Lower leg skin (tissue), 4 donors: ENCODE measurements around the gene BLM. TPM values are rescaled to one million over a fixed set of nuclear protein-coding genes. Genes with fewer than 3 reads are reported as not detected.
"Not testable (repeated sequence)": the region's sequence is repeated elsewhere in the genome, so short reads cannot be mapped to it uniquely, and the experiment has no call there.

Experiments used
- DNase-seq, 2 donors: peaks; one replicate each; pipeline ENCODE4 v3.0.0-alpha.2; 2019; ENCODE audit warnings: low spot score in 2 of 2
- H3K4me3 ChIP-seq: fragments of 200-600 bp; sonication (generic); 2 replicates; pipeline ENCODE4 v1.5.1; 2017; ENCODE audit warnings: mild to moderate bottlenecking, low read depth; ENCODE audit not compliant: poor library complexity, severe bottlenecking
- POLR2A ChIP-seq, 2 donors: fragments of 450-650 bp; IDR thresholded peaks; one replicate each; pipeline ENCODE4 v1.6.1; 2016 to 2017; ENCODE audit warnings: antibody characterized with exemption in 2 of 2, mild to moderate bottlenecking in 1 of 2, moderate library complexity in 1 of 2
- WGBS, 2 donors: methylation state at CpG; one replicate each; pipeline ENCODE4 v1.1.5; 2018; 5-methylcytosine and 5-hydroxymethylcytosine counted together
- intact Hi-C: fragments of 100-400 bp; cut with DNase I; formaldehyde crosslinking; loops from one replicate; pipeline ENCODE4 v1.15.0; 2023; ENCODE audit warnings: low total_unique reads
- total RNA-seq, 4 donors: library from RNA; depleted of rRNA; stranded (reverse); fragments of >200 nt; gene quantifications; one replicate each; pipeline ENCODE4 v1.1.0, GENCODE V29; 2016
- TF ChIP-seq, protein P1 (sequence below), 3 donors: fragments of 450-650 bp; IDR thresholded peaks; one replicate each; pipeline ENCODE4 v1.5.1; 2016; ENCODE audit warnings: antibody characterized with exemption in 3 of 3, mild to moderate bottlenecking in 3 of 3, moderate library complexity in 2 of 3

Gene BLM
- 1 to 10 TPM in 1 of 4 donors, under 1 TPM in 3; 0.30 to 2.0 (median 0.45) TPM for total RNA-seq

DNA sequence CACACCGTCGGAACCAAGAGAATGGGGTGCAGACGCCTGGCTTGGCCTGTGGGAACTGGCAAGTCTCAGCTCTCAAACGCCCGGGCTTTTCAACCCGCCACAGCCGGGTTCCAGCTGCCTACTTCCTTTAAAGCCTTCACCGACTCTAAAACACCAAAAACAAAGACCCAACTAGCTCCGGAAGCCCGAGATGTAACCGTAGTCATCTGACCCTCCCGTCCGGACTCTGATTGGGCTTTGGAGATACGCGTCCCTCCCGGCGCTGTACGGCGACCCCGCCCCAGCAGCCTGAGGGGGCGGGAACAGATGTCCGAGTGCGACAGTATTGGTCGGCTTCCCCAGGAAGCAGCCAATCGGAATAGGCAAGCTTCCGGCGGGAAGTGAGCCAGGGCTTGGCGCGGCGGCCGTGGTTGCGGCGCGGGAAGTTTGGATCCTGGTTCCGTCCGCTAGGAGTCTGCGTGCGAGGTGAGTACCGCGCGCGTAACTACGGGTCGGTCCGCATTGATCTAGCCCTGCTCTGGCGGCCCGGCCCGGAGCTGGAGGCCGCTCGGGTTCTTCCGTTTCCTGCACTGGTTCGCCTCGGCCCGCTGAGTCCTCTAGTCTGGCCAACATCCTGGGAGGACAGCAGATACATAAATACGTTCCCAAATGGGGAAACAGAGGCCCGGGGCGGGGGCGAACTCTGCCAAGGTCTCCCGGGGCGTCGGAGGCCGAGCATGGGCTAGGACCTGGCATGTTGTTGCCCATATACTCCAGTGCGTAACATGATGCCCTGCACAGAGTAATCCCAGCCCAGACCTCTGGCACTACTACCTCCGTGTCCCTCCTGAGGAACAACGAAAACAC lies at the start of gene BLM:
Gene BLM (plus strand): TSS at position 371 of the 846 bp plus-strand sequence. CDS start 30,047 bp downstream, outside the sequence.
- peak within 1 kb of the TSS; percentile 41 for H3K4me3 ChIP-seq
- TF ChIP-seq, protein P1, sequence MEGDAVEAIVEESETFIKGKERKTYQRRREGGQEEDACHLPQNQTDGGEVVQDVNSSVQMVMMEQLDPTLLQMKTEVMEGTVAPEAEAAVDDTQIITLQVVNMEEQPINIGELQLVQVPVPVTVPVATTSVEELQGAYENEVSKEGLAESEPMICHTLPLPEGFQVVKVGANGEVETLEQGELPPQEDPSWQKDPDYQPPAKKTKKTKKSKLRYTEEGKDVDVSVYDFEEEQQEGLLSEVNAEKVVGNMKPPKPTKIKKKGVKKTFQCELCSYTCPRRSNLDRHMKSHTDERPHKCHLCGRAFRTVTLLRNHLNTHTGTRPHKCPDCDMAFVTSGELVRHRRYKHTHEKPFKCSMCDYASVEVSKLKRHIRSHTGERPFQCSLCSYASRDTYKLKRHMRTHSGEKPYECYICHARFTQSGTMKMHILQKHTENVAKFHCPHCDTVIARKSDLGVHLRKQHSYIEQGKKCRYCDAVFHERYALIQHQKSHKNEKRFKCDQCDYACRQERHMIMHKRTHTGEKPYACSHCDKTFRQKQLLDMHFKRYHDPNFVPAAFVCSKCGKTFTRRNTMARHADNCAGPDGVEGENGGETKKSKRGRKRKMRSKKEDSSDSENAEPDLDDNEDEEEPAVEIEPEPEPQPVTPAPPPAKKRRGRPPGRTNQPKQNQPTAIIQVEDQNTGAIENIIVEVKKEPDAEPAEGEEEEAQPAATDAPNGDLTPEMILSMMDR (IDR thresholded peaks at IDR 0.05): peak in 1 of 3 donors; percentile 30
- peak in 1 of 2 donors; percentile 34 for TF ChIP-seq POLR2A (IDR thresholded peaks at IDR 0.05)
- WGBS, 2 donors: 0 to 1% methylated on average over 23 to 50 of the region's 65 CpGs
- DNase-seq: peak; percentile 97 to 99
- intact Hi-C loops: no loop called here

DNA sequence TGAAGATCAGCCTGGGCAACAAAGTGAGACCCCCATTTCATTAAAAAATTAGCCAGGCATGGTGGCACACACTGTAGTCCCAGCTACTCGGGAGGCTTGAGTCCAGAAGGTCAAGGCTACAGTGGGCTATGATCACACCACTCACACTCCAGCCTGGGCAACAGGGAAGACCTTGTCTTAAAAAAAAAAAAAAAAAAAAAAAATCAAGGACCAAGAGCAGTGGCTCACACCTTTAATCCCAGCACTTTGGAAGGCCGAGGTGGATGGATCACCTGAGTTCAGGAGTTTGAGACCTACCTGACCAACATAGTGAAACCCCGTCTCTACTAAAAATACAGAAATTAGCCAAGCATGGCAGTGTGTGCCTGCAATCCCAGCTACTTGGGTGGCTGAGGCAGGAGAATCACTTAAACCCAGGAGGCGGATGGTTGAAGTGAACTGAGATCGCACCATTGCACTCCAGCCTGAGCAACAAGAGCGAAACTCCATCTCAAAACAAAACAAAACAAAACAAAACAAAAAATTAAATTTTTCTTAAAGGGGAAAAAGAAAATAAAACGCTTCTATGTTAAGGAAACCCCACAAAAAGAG lies 49.3 kb upstream of the BLM start:
- H3K4me3 ChIP-seq, intact Hi-C loops, DNase-seq: not testable (repeated sequence)
- 83 to 86% methylated on average over 7 of the region's 7 CpGs for WGBS, 2 donors

DNA sequence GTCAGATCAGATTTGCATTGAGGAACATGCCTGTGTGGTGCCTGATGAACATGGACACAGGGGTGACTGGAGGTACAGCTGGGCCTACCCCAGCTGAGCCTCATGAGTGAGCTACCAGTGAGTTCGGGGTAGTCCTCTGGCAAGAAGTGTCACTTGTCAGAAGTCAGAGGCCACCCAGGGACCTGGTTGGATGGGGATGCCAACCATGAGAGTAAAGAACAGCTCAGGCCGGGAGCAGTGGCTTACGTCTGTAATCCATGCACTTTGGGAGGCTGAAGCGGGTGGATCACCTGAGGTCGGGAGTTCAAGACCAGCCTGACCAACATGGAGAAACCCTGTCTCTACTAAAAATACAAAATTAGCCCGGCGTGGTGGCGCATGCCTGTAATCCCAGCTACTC lies 46.5 kb upstream of the BLM start:
- H3K4me3 ChIP-seq, DNase-seq, intact Hi-C loops: not testable (repeated sequence)
- 96% methylated on average over 8 of the region's 8 CpGs for WGBS, 2 donors

DNA sequence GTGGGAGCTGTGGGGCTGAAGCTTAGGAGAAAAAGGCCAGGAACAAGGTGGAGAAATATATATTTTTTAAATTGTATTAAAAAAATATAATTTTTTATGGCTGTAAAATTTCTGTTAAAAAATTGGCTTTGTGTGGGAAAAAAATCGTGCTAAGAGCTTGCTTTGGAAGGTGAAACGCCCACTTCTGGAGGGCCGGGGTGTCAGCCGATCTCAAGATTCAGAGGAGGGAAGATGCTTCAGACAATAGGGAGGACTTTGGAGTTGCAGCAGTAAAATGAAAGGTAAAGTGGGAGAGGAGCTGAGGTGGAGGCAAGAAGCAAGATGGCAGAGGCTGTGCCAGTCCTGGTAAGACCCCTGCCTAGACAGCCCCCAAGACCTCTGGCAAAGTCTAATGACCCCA lies 45.9 kb upstream of the BLM start:
- intact Hi-C loops: no loop called here
- 91 to 95% methylated on average over 4 of the region's 4 CpGs for WGBS, 2 donors
- no peak overlapping the region for H3K4me3 ChIP-seq
- TF ChIP-seq, protein P1 (IDR thresholded peaks at IDR 0.05): no peak
- TF ChIP-seq POLR2A (IDR thresholded peaks at IDR 0.05): no peak
- no peak for DNase-seq

DNA sequence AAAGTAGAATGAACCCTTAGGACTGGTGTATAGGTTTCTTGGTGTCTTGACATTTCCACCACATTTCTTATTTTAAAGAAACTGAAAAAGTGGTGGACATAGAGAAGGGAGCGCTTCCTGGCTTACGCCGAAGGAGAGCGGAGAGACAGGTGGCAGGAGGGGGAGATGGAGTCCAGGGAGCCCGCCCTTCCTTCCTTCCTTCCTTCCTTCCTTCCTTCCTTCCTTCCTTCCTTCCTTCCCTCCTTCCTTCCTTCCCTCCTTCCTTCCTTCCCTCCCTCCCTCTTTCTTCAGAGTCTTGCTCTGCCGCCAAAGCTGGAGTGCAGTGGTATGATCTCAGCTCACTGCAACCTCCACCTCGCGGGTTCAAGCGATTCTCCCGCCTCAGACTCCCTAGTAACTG lies 43.8 kb upstream of the BLM start:
- DNase-seq, H3K4me3 ChIP-seq, intact Hi-C loops: not testable (repeated sequence)
- WGBS, 2 donors: 90 to 94% methylated on average over 10 of the region's 10 CpGs

DNA sequence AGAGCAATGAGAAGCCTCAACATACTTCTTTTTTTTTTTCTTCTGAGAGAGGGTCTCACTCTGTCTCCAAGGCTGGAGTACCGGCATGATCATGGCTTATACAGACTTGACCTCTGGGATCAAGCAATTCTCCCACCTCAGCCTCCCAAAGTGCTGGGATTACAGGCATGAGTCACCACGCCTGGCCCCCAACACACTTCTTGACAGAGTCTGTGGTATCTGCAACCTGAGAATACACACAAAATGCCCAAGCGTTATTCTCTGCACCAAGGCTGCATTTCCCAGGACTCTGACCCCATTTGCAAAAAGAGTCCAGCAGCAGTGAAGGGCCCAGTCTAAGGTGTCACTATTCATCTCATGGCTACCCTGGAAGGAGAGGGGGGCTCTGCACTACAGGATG lies 42.7 kb upstream of the BLM start:
- WGBS, 2 donors: 93 to 95% methylated on average over 3 of the region's 3 CpGs
- no peak overlapping the region for H3K4me3 ChIP-seq
- no peak for DNase-seq
- intact Hi-C loops: no loop called here
- TF ChIP-seq, protein P1 (IDR thresholded peaks at IDR 0.05): no peak
- no peak for TF ChIP-seq POLR2A (IDR thresholded peaks at IDR 0.05)

DNA sequence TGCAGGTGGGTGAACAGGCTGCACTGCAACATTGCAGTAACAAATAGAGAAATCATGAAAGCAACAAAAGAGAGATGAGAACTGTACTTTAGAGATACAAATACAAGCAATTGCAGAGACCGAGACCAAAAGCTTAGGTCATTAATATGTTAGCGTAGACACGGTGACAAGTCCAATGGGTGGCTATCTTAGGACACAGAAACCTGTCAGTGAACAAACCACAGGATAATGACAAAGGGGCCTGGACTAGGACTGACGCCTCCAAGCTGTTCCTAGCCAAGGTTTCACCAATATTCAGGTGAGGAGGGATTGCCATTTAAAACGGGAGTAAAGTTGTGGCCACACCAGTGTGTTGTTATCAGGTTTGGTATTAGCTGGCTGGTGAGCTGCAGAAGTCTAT lies 41.7 kb upstream of the BLM start:
- WGBS, 2 donors: 89 to 91% methylated on average over 5 of the region's 5 CpGs
- intact Hi-C loops: no loop called here
- DNase-seq: no peak
- TF ChIP-seq, protein P1 (IDR thresholded peaks at IDR 0.05): no peak
- TF ChIP-seq POLR2A (IDR thresholded peaks at IDR 0.05): no peak
- no peak overlapping the region for H3K4me3 ChIP-seq
